ENCODE data around the gene ALG5. TPM values are rescaled to one million over a fixed set of nuclear protein-coding genes. Genes with fewer than 3 reads are reported as not detected.

Gene ALG5
- total RNA-seq, 1 experiment from 2014 or later = 32.2 TPM

GRCh38 chr13:36903925-36904595, 95.1 kb downstream of the ALG5 start:
- Histone ChIP-seq H3K9ac (ENCODE audit: low read length) (no peak overlapping the region), H2AFZ (ENCODE audit: low read depth, low read length, poor library complexity, severe bottlenecking) (no peak overlapping the region), H3K27ac (ENCODE audit: low read depth, low read length) (no peak overlapping the region), H3K79me2 (ENCODE audit: insufficient read depth, low read length) (no peaks in the 10 kb centered on the region), H4K20me1 (ENCODE audit: insufficient read depth) (no peaks in the 10 kb centered on the region), H3K9me2 (ENCODE audit: insufficient read depth) (no peaks in the 10 kb centered on the region), H3K4me1 (ENCODE audit: control insufficient read depth in 1 of 2, insufficient read depth in 2 of 2, low read length in 2 of 2) (no peaks in the 10 kb centered on the region), H3K4me3 (replicated peaks in 1 of 2; ENCODE audit: low read depth in 1 of 2, low read length in 2 of 2) (no peak overlapping the region), H3K4me2 (ENCODE audit: low read length) (no peak overlapping the region), H3K36me3 (ENCODE audit: control insufficient read depth in 1 of 2, insufficient read depth in 2 of 2, low read length in 2 of 2) (no peaks in the 10 kb centered on the region), H3K27me3 (ENCODE audit: insufficient read depth, low read length) (no peaks in the 10 kb centered on the region), H3K9me3 (ENCODE audit: control insufficient read depth in 1 of 2, insufficient read depth in 1 of 2, low read depth in 1 of 2, low read length in 2 of 2) (no peaks in the 10 kb centered on the region)
- POLR2A ChIA-PET = interaction anchor here (0.9 kb wide), 1 partner anchor 27 kb away, joined by 3 read pairs; no protein-coding TSS in a partner anchor
- RAD21 ChIA-PET (ENCODE audit: low non-redundant PET in 1 of 2, low total read pairs in 2 of 2, uncharacterized antibody in 2 of 2, unreplicated experiment in 2 of 2) = no interaction called here
- TF ChIP-seq MAX (IDR thresholded peaks at IDR 0.05) (no peak), ATF3 (IDR thresholded peaks at IDR 0.05) (no peak), ZFX (IDR thresholded peaks at IDR 0.05) (no peak), POLR2A (IDR thresholded peaks at IDR 0.05; ENCODE audit: borderline replicate concordance, extremely low read depth, insufficient read depth, insufficient read length) (no peak), CBX3 (IDR thresholded peaks at IDR 0.05; ENCODE audit: low read depth) (no peak), SP1 (IDR thresholded peaks at IDR 0.05; ENCODE audit: low read depth) (no peak), EZH2phosphoT487 (IDR thresholded peaks at IDR 0.05; ENCODE audit: borderline replicate concordance) (no peak), JUND (IDR thresholded peaks at IDR 0.05) (no peak), CEBPB (IDR thresholded peaks at IDR 0.05; ENCODE audit: low read depth) (no peak), RAD21 (IDR thresholded peaks at IDR 0.05; ENCODE audit: low read depth) (no peak), CTCF (IDR thresholded peaks at IDR 0.05 in 2 of 3, conservative IDR thresholded peaks at IDR 0.05 in 1 of 3; ENCODE audit: borderline replicate concordance in 1 of 3, insufficient read depth in 1 of 3, low read depth in 2 of 3, low read length in 2 of 3) (no peak), POLR2AphosphoS5 (IDR thresholded peaks at IDR 0.05; ENCODE audit: low read depth, low read length) (no peak), ZNF274 (IDR thresholded peaks at IDR 0.05; ENCODE audit: low read depth, low read length) (no peak), SIN3A (IDR thresholded peaks at IDR 0.05; ENCODE audit: low read depth) (no peak), TCF7L2 (IDR thresholded peaks at IDR 0.05; ENCODE audit: borderline replicate concordance, extremely low read depth, insufficient read depth, insufficient read length) (no peak)
- TF ChIP-seq, protein P1, sequence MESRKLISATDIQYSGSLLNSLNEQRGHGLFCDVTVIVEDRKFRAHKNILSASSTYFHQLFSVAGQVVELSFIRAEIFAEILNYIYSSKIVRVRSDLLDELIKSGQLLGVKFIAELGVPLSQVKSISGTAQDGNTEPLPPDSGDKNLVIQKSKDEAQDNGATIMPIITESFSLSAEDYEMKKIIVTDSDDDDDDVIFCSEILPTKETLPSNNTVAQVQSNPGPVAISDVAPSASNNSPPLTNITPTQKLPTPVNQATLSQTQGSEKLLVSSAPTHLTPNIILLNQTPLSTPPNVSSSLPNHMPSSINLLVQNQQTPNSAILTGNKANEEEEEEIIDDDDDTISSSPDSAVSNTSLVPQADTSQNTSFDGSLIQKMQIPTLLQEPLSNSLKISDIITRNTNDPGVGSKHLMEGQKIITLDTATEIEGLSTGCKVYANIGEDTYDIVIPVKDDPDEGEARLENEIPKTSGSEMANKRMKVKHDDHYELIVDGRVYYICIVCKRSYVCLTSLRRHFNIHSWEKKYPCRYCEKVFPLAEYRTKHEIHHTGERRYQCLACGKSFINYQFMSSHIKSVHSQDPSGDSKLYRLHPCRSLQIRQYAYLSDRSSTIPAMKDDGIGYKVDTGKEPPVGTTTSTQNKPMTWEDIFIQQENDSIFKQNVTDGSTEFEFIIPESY (IDR thresholded peaks at IDR 0.05; ENCODE audit: extremely low read depth, insufficient replicate concordance, low read length) = no peak
- TF ChIP-seq, protein P2, sequence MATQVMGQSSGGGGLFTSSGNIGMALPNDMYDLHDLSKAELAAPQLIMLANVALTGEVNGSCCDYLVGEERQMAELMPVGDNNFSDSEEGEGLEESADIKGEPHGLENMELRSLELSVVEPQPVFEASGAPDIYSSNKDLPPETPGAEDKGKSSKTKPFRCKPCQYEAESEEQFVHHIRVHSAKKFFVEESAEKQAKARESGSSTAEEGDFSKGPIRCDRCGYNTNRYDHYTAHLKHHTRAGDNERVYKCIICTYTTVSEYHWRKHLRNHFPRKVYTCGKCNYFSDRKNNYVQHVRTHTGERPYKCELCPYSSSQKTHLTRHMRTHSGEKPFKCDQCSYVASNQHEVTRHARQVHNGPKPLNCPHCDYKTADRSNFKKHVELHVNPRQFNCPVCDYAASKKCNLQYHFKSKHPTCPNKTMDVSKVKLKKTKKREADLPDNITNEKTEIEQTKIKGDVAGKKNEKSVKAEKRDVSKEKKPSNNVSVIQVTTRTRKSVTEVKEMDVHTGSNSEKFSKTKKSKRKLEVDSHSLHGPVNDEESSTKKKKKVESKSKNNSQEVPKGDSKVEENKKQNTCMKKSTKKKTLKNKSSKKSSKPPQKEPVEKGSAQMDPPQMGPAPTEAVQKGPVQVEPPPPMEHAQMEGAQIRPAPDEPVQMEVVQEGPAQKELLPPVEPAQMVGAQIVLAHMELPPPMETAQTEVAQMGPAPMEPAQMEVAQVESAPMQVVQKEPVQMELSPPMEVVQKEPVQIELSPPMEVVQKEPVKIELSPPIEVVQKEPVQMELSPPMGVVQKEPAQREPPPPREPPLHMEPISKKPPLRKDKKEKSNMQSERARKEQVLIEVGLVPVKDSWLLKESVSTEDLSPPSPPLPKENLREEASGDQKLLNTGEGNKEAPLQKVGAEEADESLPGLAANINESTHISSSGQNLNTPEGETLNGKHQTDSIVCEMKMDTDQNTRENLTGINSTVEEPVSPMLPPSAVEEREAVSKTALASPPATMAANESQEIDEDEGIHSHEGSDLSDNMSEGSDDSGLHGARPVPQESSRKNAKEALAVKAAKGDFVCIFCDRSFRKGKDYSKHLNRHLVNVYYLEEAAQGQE (IDR thresholded peaks at IDR 0.05; ENCODE audit: low read depth) = no peak
- CTCF ChIA-PET = no interaction called here
- intact Hi-C loops (cut with micrococcal nuclease) = no loop called here
- ATAC-seq = no peak
- no peak for DNase-seq (ENCODE audit: low read depth, low spot score)
- BruUV-seq (replicated peaks) = no TSS peak
